ENCODE measurements around the gene TTC7B.

Gene TTC7B

GRCh38 chr14:90740946-90741681 lies 75.1 kb downstream of the TTC7B start:
- no peak for DNase-seq (ENCODE audit: low spot score)

- DNase-seq (ENCODE audit: low spot score), result no peak
Measured at GRCh38 chr14:90740081-90740480, 76.1 kb downstream of the TTC7B start.

- no peak for DNase-seq (ENCODE audit: low spot score)
Measured at GRCh38 chr14:90739318-90740068, 76.7 kb downstream of the TTC7B start.

- DNase-seq (ENCODE audit: low spot score), result no peak
Measured at GRCh38 chr14:90733139-90733808, 83.0 kb downstream of the TTC7B start.

- DNase-seq (ENCODE audit: low spot score), result no peak
Measured at GRCh38 chr14:90732718-90733117, 83.5 kb downstream of the TTC7B start.

- no peak for DNase-seq (ENCODE audit: low spot score)
Measured at GRCh38 chr14:90732139-90732538, 84.1 kb downstream of the TTC7B start.

GRCh38 chr14:90731487-90731886 lies 84.7 kb downstream of the TTC7B start:
- no peak for DNase-seq (ENCODE audit: low spot score)

GRCh38 chr14:90730206-90730766 lies 85.9 kb downstream of the TTC7B start:
- DNase-seq (ENCODE audit: low spot score), result no peak

- no peak for DNase-seq (ENCODE audit: low spot score)
Measured at GRCh38 chr14:90728951-90729350, 87.3 kb downstream of the TTC7B start.

GRCh38 chr14:90727082-90727481 lies 89.1 kb downstream of the TTC7B start:
- DNase-seq (ENCODE audit: low spot score), result no peak

GRCh38 chr14:90726656-90727055 lies 89.6 kb downstream of the TTC7B start:
- no peak for DNase-seq (ENCODE audit: low spot score)

- DNase-seq (ENCODE audit: low spot score), result no peak
Measured at GRCh38 chr14:90724866-90725265, 91.4 kb downstream of the TTC7B start.

- no peak for DNase-seq (ENCODE audit: low spot score)
Measured at GRCh38 chr14:90722590-90722989, 93.6 kb downstream of the TTC7B start.

- no peak for DNase-seq (ENCODE audit: low spot score)
Measured at GRCh38 chr14:90721619-90722305, 94.5 kb downstream of the TTC7B start.

- DNase-seq (ENCODE audit: low spot score), result no peak
Measured at GRCh38 chr14:90720832-90721231, 95.4 kb downstream of the TTC7B start.

GRCh38 chr14:90720336-90720735 lies 95.9 kb downstream of the TTC7B start:
- no peak for DNase-seq (ENCODE audit: low spot score)

GRCh38 chr14:90717916-90718315 lies 98.3 kb downstream of the TTC7B start:
- DNase-seq (ENCODE audit: low spot score), result no peak

GRCh38 chr14:90715993-90716392 lies 100.2 kb downstream of the TTC7B start:
- no peak for DNase-seq (ENCODE audit: low spot score)

GRCh38 chr14:90715495-90715894 lies 100.7 kb downstream of the TTC7B start:
- no peak for DNase-seq (ENCODE audit: low spot score)

GRCh38 chr14:90714811-90715210 lies 101.4 kb downstream of the TTC7B start:
- DNase-seq (ENCODE audit: low spot score), result no peak

- DNase-seq (ENCODE audit: low spot score), result no peak
Measured at GRCh38 chr14:90704738-90705392, 111.4 kb downstream of the TTC7B start.
